Activated T-cell treated with anti-CD3 and anti-CD28 coated beads, Interleukin-2, amount 50 U/mL, for 4 hours (primary cell): ENCODE results near the gene ZFHX3. TPM values are rescaled to one million over a fixed set of nuclear protein-coding genes. Genes with fewer than 3 reads are reported as not detected.

Source experiments
- ATAC-seq, 2 donors: fragments of 200-7000 bp; cut with Tn5 transposase; one replicate each; pipeline ENCODE4 v1.10.0; 2021
- DNase-seq: peaks from one replicate; pipeline ENCODE4 v3.0.0-alpha.2; 2020
- H3K27me3 Mint-ChIP-seq: one replicate; pipeline ENCODE4 v1.8.0; 2021; ENCODE audit warnings: low read depth, mixed read lengths
- H3K36me3 Mint-ChIP-seq: one replicate; pipeline ENCODE4 v1.8.0; 2022; ENCODE audit warnings: mixed read lengths; ENCODE audit not compliant: insufficient read depth
- H3K4me1 Mint-ChIP-seq: one replicate; pipeline ENCODE4 v1.8.0; 2021; ENCODE audit warnings: low read depth, mixed read lengths
- H3K4me3 Mint-ChIP-seq: one replicate; pipeline ENCODE4 v1.8.0; 2021; ENCODE audit warnings: mild to moderate bottlenecking, moderate library complexity, mixed read lengths
- H3K9me3 Mint-ChIP-seq: one replicate; pipeline ENCODE4 v1.8.0; 2021; ENCODE audit warnings: mixed read lengths
- total RNA-seq, 3 donors: library from RNA; stranded (reverse); gene quantifications; one replicate each; pipeline ENCODE4 v1.2.1, GENCODE V29; 2021

ZFHX3 gene
- total RNA-seq, 3 donors from 2014 or later, result 0.29 to 2.5 (median 0.86) TPM

- Mint-ChIP-seq H3K27me3 (no peaks in the 10 kb centered on the region), H3K4me3 (no peak overlapping the region), H3K9me3 (no peaks in the 10 kb centered on the region), H3K36me3 (no peaks in the 10 kb centered on the region), H3K4me1 (no peaks in the 10 kb centered on the region)
- no peak for ATAC-seq
- no peak for DNase-seq
Measured at GRCh38 chr16:72860726-72861562, 187.0 kb downstream of the ZFHX3 start.

GRCh38 chr16:72859581-72859980, 188.3 kb downstream of the ZFHX3 start:
- Mint-ChIP-seq H3K27me3 (no peaks in the 10 kb centered on the region), H3K4me3 (no peak overlapping the region), H3K9me3 (no peaks in the 10 kb centered on the region), H3K4me1 (no peaks in the 10 kb centered on the region), H3K36me3 (no peaks in the 10 kb centered on the region)
- ATAC-seq (no peak), DNase-seq (no peak)

- H3K27me3 Mint-ChIP-seq, result no peaks in the 10 kb centered on the region
- no peaks in the 10 kb centered on the region for H3K4me1 Mint-ChIP-seq
- ATAC-seq (no peak), DNase-seq (no peak)
- no peaks in the 10 kb centered on the region for H3K9me3 Mint-ChIP-seq
- H3K4me3 Mint-ChIP-seq, result no peak overlapping the region
- H3K36me3 Mint-ChIP-seq, result no peaks in the 10 kb centered on the region
Measured at GRCh38 chr16:72858665-72859493, 189.0 kb downstream of the ZFHX3 start.

- Mint-ChIP-seq H3K36me3 (no peaks in the 10 kb centered on the region), H3K4me3 (no peak overlapping the region), H3K4me1 (peaks cover 4% of the 10 kb centered on the region), H3K9me3 (no peaks in the 10 kb centered on the region), H3K27me3 (no peaks in the 10 kb centered on the region)
- no peak for ATAC-seq
- DNase-seq, result no peak
Measured at GRCh38 chr16:72857834-72858664, 189.9 kb downstream of the ZFHX3 start.

- ATAC-seq, result no peak
- Mint-ChIP-seq H3K4me3 (no peak overlapping the region), H3K36me3 (no peaks in the 10 kb centered on the region), H3K4me1 (peaks cover 4% of the 10 kb centered on the region), H3K9me3 (no peaks in the 10 kb centered on the region), H3K27me3 (no peaks in the 10 kb centered on the region)
- DNase-seq, result no peak
Measured at GRCh38 chr16:72856797-72857196, 191.1 kb downstream of the ZFHX3 start.

GRCh38 chr16:72854267-72854959, 193.5 kb downstream of the ZFHX3 start:
- no peak for ATAC-seq
- Mint-ChIP-seq H3K4me1 (peaks cover 4% of the 10 kb centered on the region), H3K4me3 (no peak overlapping the region), H3K9me3 (no peaks in the 10 kb centered on the region), H3K36me3 (no peaks in the 10 kb centered on the region), H3K27me3 (no peaks in the 10 kb centered on the region)
- no peak for DNase-seq

GRCh38 chr16:72853575-72854266, 194.2 kb downstream of the ZFHX3 start:
- H3K4me3 Mint-ChIP-seq, result no peak overlapping the region
- H3K4me1 Mint-ChIP-seq, result peaks cover 4% of the 10 kb centered on the region
- no peak for ATAC-seq

GRCh38 chr16:72852421-72852820, 195.5 kb downstream of the ZFHX3 start:
- H3K4me3 Mint-ChIP-seq, result no peak overlapping the region

More at GRCh38 chr16:72853575-72854266, 194.2 kb downstream of the ZFHX3 start:
- Mint-ChIP-seq H3K27me3 (no peaks in the 10 kb centered on the region), H3K36me3 (no peaks in the 10 kb centered on the region), H3K9me3 (no peaks in the 10 kb centered on the region)
- DNase-seq, result no peak

DNA sequence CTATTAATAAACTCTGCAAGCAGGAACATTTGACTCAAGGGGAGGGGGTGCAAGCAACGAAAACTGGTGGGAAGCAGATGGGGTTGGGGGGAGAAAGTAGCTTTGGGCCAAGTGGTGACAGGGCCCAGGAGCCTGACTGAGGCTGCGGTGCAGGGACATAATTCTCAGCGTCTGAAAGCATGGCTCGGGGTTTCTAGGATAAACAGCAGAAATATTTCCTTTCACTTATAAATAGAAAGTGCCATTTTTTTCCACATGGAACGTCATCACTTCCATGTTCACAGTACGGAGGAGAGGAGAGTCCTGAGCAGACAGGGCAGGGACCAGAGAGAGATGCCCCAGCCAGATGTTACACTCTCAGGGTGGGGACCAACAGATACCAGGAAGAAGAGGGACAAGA, 197.1 kb downstream of the ZFHX3 start:
- H3K36me3 Mint-ChIP-seq, result no peaks in the 10 kb centered on the region
- H3K4me3 Mint-ChIP-seq, result no peak overlapping the region
- ATAC-seq, result no peak
- H3K27me3 Mint-ChIP-seq, result peaks cover 4% of the 10 kb centered on the region
- H3K4me1 Mint-ChIP-seq, result peaks cover 4% of the 10 kb centered on the region
- H3K9me3 Mint-ChIP-seq, result no peaks in the 10 kb centered on the region
- no peak for DNase-seq

More at GRCh38 chr16:72852421-72852820, 195.5 kb downstream of the ZFHX3 start:
- H3K9me3 Mint-ChIP-seq, result no peaks in the 10 kb centered on the region
- peaks cover 2% of the 10 kb centered on the region for H3K27me3 Mint-ChIP-seq
- H3K4me1 Mint-ChIP-seq, result peaks cover 4% of the 10 kb centered on the region
- H3K36me3 Mint-ChIP-seq, result no peaks in the 10 kb centered on the region
- DNase-seq (no peak), ATAC-seq (no peak)

GRCh38 chr16:72850021-72850420, 197.9 kb downstream of the ZFHX3 start:
- Mint-ChIP-seq H3K9me3 (no peaks in the 10 kb centered on the region), H3K4me3 (no peak overlapping the region), H3K27me3 (peaks cover 4% of the 10 kb centered on the region), H3K4me1 (peaks cover 7% of the 10 kb centered on the region), H3K36me3 (no peaks in the 10 kb centered on the region)
- DNase-seq (no peak), ATAC-seq (no peak)

DNA sequence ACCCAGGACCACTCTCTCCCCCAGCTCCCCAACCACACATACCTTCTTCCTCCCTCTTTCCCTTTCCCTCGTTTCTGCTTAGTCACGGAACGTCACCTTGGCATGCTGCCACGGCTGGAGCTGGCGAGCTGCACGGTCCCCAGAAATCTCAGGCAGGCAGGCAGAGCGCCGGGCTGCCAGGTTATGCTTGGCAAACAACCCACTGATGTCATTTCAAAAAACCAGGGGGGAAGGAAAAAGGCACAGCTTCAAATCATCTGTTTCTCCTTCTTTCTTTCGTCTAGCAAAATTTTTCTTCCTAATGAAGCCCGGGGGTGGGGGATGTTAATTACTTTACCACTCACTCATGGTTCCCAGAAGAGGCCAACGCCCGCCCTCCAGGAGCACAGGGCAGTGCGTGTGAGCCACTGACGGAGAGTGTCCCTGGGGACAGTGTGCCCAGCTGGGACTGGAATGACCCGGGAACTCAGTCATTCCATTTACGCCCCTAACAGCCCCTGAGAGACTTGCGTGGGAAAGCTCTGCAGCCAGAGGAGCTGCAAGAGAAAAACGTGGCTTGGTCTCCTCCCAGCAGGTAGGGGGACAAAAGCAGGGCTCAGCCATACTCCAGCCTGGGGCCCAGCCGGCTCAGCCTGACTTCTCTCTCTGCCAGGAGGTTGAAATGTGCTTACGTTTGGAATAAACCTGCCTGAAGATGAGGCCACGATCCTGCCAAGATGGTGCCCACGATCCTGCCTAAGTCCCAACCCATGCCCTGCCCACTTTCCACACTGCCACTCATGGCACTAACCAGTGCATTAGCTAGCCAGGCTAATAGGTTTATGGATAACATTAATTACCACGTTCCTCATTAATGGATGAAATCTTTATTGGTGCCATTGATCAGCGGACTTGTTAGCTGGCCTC, 198.9 kb downstream of the ZFHX3 start:
- DNase-seq (no peak), ATAC-seq (no peak)

DNA sequence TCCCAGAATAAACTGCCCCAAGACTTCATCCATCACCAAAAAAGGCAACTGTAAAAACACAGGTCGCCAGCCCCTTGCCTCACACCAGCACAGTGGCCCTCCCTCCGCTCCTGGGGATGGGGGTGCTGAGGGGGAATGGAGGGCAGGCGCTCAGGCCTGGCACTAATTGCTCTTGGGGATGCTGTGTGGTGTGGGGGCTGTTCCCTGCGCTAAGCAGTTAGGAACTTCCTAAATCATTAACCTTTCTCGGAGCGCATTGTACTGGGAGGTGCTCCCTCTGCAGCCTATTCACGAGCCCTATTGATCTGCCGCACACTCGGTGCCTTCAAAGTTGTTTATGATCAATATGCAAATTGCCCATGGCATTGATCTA, 199.9 kb downstream of the ZFHX3 start:
- no peaks in the 10 kb centered on the region for H3K36me3 Mint-ChIP-seq
- no peak for DNase-seq
- H3K4me3 Mint-ChIP-seq, result no peak overlapping the region
- H3K9me3 Mint-ChIP-seq, result no peaks in the 10 kb centered on the region
- H3K4me1 Mint-ChIP-seq, result peaks cover 10% of the 10 kb centered on the region
- ATAC-seq, result no peak
- H3K27me3 Mint-ChIP-seq, result peaks cover 6% of the 10 kb centered on the region

More for the DNA sequence above, 198.9 kb downstream of the ZFHX3 start:
- Mint-ChIP-seq H3K9me3 (no peaks in the 10 kb centered on the region), H3K4me1 (peaks cover 14% of the 10 kb centered on the region), H3K4me3 (no peak overlapping the region), H3K27me3 (peaks cover 4% of the 10 kb centered on the region), H3K36me3 (no peaks in the 10 kb centered on the region)
